Gastrocnemius medialis (tissue), 4 donors: Measurements from ENCODE around the gene RRBP1. TPM values are rescaled to one million over a fixed set of nuclear protein-coding genes. Genes with fewer than 3 reads are reported as not detected.
A peak's percentile ranks its signal among the peaks of the same experiment; 100 is the strongest.

Experiments
- ATAC-seq, 2 donors: fragments of 150-250 bp; one replicate each; pipeline ENCODE4 v1.9.1; 2016
- DNase-seq, 2 donors: peaks; one replicate each; pipeline ENCODE4 v3.0.0-alpha.2; 2019
- H3K27ac ChIP-seq, 4 donors: fragments of 200-600 bp; sonication (generic); 1 replicate in 1 of 4; 2 replicates in 3 of 4; pipeline ENCODE4 v1.5.1; 2016 to 2018; ENCODE audit warnings: mild to moderate bottlenecking in 2 of 4, moderate library complexity in 1 of 4
- H3K27me3 ChIP-seq, 3 donors: fragments of 200-600 bp; sonication (generic) in 2 of 3; 1 replicate in 1 of 3; 2 replicates in 2 of 3; pipeline versions ENCODE4 v1.5.1 to v1.6.0; 2016 to 2019; ENCODE audit warnings: mild to moderate bottlenecking in 1 of 3, moderate library complexity in 1 of 3
- H3K36me3 ChIP-seq, 2 donors: fragments of 200-600 bp; sonication (generic) in 1 of 2; one replicate each; pipeline ENCODE4 v1.5.1; 2017 to 2018
- H3K4me1 ChIP-seq, 2 donors: fragments of 200-600 bp; sonication (generic) in 1 of 2; one replicate each; pipeline ENCODE4 v1.5.1; 2016 to 2017; ENCODE audit warnings: mild to moderate bottlenecking in 2 of 2
- H3K4me3 ChIP-seq, 4 donors: fragments of 200-600 bp; sonication (generic) in 3 of 4; 1 replicate in 1 of 4; 2 replicates in 3 of 4; pipeline ENCODE4 v1.5.1; 2016 to 2019; ENCODE audit warnings: mild to moderate bottlenecking in 2 of 4
- H3K9me3 ChIP-seq, 3 donors: fragments of 200-600 bp; sonication (generic) in 2 of 3; 1 replicate in 1 of 3; 2 replicates in 2 of 3; pipeline ENCODE4 v1.5.1; 2016 to 2019
- POLR2A ChIP-seq, 2 donors: fragments of 450-650 bp; IDR thresholded peaks; one replicate each; pipeline ENCODE4 v1.6.1; 2017; ENCODE audit warnings: antibody characterized with exemption in 2 of 2, mild to moderate bottlenecking in 2 of 2, moderate library complexity in 2 of 2
- in situ Hi-C, 4 donors: fragments of 200-750 bp; cut with MboI; loops; one replicate each; pipeline versions ENCODE4 v1.15.0 to v1.8.0; 2017; ENCODE audit warnings: low sequenced_read_pairs in 4 of 4
- intact Hi-C: fragments of 100-400 bp; cut with DNase I; formaldehyde crosslinking; loops from one replicate; pipeline ENCODE4 v1.15.1; 2023; ENCODE audit warnings: low total_unique reads
- total RNA-seq, 4 donors: library from RNA; depleted of rRNA; stranded (reverse); fragments of >200 nt; gene quantifications; one replicate each; pipeline versions ENCODE4 v1.1.0 to v1.2.3, GENCODE V29; 2016
- TF ChIP-seq, protein P1 (sequence below), 5 experiments: fragments of 450-650 bp in 3 of 5; fragments of 200-600 bp in 2 of 5; sonication (generic) in 2 of 5; IDR thresholded peaks in 4 of 5; conservative IDR thresholded peaks in 1 of 5; 1 replicate in 4 of 5; 2 replicates in 1 of 5; pipeline ENCODE4 v1.5.1; 2016 to 2019; ENCODE audit warnings: antibody characterized with exemption in 5 of 5, mild to moderate bottlenecking in 3 of 5, moderate library complexity in 3 of 5

RRBP1 gene
- total RNA-seq, 4 donors from 2014 or later: 14.1 to 22.7 (median 17.9) TPM

DNA sequence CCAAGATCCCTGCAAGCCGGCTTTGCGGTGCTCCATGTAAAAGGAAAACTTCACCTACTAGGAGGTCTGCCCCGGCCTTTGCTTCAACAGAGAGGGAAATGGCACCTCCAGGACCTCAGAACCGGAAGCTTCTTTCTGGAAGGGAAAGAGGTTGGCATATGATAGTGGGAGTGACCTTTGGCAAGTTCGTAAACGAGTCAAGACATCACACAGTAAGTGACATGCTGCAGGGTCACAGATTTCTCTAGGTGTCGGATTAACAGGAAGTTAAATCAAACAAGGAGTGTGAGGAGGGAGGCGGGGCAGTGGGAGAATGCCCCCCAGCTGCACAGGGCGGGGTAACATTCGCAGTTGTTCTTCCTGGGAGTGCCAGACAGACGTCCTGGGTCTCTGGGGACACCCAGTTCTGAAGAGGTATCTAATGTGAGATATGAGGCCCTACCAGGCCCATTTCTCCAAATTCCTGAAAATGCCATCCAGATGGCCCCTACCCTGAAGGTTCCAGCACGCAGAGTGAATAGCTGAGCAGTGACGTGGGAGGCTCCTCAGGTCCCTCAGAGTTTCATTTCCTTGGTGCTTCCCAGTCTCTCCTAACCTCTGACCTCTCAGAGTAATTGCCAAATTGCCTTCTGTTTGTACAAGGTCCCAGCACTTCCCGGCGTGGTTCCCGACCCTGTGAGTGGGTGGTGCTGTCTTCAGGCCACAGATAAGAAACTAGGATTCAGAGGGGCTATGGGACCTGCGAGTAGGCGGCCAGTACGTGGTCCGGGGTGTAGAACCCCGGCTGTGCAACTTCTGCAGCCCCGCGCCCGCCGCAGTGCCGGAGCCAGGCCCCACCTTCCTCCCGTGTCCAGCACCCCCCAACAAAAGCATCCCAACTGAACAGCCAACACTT is 1.9 kb downstream of the RRBP1 start:
- Histone ChIP-seq H3K36me3 (no peaks in the 10 kb centered on the region), H3K27ac (peak overlapping the region; percentile 80 to 86 (median 83)), H3K27me3 (no peaks in the 10 kb centered on the region), H3K9me3 (no peaks in the 10 kb centered on the region), H3K4me1 (peaks cover 14 to 20% of the 10 kb centered on the region in 2 donors), H3K4me3 (peak overlapping the region; percentile 53 to 80 (median 76))
- intact Hi-C loops (loop anchor here (2.0 to 10.0 kb wide), 3 partner anchors 117 to 455 kb away; partner anchors contain the start of genes KAT14 and PET117), in situ Hi-C loops (loop anchor here (5.0 to 25.0 kb wide), 6 partner anchors 107 to 607 kb away; partner anchors contain the start of gene ZNF133 (in 1 of the 4))
- no peak for TF ChIP-seq POLR2A (IDR thresholded peaks at IDR 0.05)
- TF ChIP-seq, protein P1, sequence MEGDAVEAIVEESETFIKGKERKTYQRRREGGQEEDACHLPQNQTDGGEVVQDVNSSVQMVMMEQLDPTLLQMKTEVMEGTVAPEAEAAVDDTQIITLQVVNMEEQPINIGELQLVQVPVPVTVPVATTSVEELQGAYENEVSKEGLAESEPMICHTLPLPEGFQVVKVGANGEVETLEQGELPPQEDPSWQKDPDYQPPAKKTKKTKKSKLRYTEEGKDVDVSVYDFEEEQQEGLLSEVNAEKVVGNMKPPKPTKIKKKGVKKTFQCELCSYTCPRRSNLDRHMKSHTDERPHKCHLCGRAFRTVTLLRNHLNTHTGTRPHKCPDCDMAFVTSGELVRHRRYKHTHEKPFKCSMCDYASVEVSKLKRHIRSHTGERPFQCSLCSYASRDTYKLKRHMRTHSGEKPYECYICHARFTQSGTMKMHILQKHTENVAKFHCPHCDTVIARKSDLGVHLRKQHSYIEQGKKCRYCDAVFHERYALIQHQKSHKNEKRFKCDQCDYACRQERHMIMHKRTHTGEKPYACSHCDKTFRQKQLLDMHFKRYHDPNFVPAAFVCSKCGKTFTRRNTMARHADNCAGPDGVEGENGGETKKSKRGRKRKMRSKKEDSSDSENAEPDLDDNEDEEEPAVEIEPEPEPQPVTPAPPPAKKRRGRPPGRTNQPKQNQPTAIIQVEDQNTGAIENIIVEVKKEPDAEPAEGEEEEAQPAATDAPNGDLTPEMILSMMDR (IDR thresholded peaks at IDR 0.05 in 4 of 5, conservative IDR thresholded peaks at IDR 0.05 in 1 of 5): no peak
- DNase-seq (peak; percentile 23 to 39), ATAC-seq (no peak)

- Histone ChIP-seq H3K4me3 (no peak overlapping the region), H3K36me3 (no peaks in the 10 kb centered on the region), H3K27me3 (no peaks in the 10 kb centered on the region), H3K9me3 (no peaks in the 10 kb centered on the region), H3K4me1 (peaks cover 18 to 26% of the 10 kb centered on the region in 2 donors), H3K27ac (peak overlapping the region in 1 of 4 donors; percentile 80)
- ATAC-seq: no peak
- TF ChIP-seq POLR2A (IDR thresholded peaks at IDR 0.05): no peak
- TF ChIP-seq, protein P1 (IDR thresholded peaks at IDR 0.05 in 4 of 5, conservative IDR thresholded peaks at IDR 0.05 in 1 of 5): no peak
- in situ Hi-C loops (loop anchor here (5.0 to 25.0 kb wide), 6 partner anchors 108 to 608 kb away; partner anchors contain the start of gene ZNF133 (in 1 of the 4)), intact Hi-C loops (no loop called here)
- no peak for DNase-seq
Observed at GRCh38 chr20:17678886-17679285, 3.2 kb downstream of the RRBP1 start.

DNA sequence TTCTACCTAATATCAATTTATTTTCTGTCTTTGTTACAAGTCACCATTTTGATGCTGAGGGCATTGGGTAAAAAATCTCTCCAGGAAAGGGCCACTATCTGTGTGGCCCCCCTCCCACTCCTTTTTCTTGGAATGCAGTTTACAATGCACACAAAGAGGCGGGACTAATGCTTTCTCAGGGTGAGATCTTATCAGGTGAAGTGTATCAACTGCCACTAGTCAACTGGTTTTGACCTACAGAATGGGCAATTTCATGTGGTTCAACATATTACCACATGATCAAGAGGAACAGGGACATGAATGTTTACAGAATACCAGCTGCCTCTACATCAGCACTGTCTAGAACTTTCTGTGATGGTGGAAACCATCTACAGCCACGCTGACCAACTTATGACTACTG is 3.7 kb downstream of the RRBP1 start:
- ATAC-seq (no peak), DNase-seq (no peak)
- Histone ChIP-seq H3K36me3 (no peaks in the 10 kb centered on the region), H3K4me3 (no peak overlapping the region), H3K27me3 (no peaks in the 10 kb centered on the region), H3K4me1 (peaks cover 18 to 26% of the 10 kb centered on the region in 2 donors), H3K27ac (no peak overlapping the region), H3K9me3 (no peaks in the 10 kb centered on the region)
- no peak for TF ChIP-seq POLR2A (IDR thresholded peaks at IDR 0.05)
- TF ChIP-seq, protein P1 (IDR thresholded peaks at IDR 0.05 in 4 of 5, conservative IDR thresholded peaks at IDR 0.05 in 1 of 5): no peak
- in situ Hi-C loops (loop anchor here (5.0 to 25.0 kb wide), 6 partner anchors 109 to 609 kb away; partner anchors contain the start of gene ZNF133 (in 1 of the 4)), intact Hi-C loops (no loop called here)

- H3K27me3 ChIP-seq: no peaks in the 10 kb centered on the region
- intact Hi-C loops: no loop called here
- TF ChIP-seq POLR2A (IDR thresholded peaks at IDR 0.05): no peak
- TF ChIP-seq, protein P1 (IDR thresholded peaks at IDR 0.05 in 4 of 5, conservative IDR thresholded peaks at IDR 0.05 in 1 of 5): no peak
- peak overlapping the region in 1 of 4 donors; percentile 10 for H3K27ac ChIP-seq
- in situ Hi-C loops: loop anchor here (5.0 to 25.0 kb wide), 6 partner anchors 110 to 610 kb away; partner anchors contain the start of gene ZNF133 (in 1 of the 4)
- no peaks in the 10 kb centered on the region for H3K36me3 ChIP-seq
- peaks cover 18 to 23% of the 10 kb centered on the region in 2 donors for H3K4me1 ChIP-seq
- DNase-seq (no peak), ATAC-seq (no peak)
- H3K9me3 ChIP-seq: no peaks in the 10 kb centered on the region
- no peak overlapping the region for H3K4me3 ChIP-seq
Observed at GRCh38 chr20:17676942-17677341, 5.1 kb downstream of the RRBP1 start.
